ENCODE data around the gene HDAC7. TPM values are rescaled to one million over a fixed set of nuclear protein-coding genes. Genes with fewer than 3 reads are reported as not detected.

HDAC7 gene
- total RNA-seq, 1 donor, result 92.1 TPM

- no peak for DNase-seq (ENCODE audit: low read depth in 2 of 3, low spot score in 2 of 3)
Observed at GRCh38 chr12:47752121-47752520, 67.6 kb downstream of the HDAC7 start.

- DNase-seq (ENCODE audit: low read depth in 2 of 3, low spot score in 2 of 3), result no peak
Observed at GRCh38 chr12:47751561-47751960, 68.1 kb downstream of the HDAC7 start.

- no peak for DNase-seq (ENCODE audit: low read depth in 2 of 3, low spot score in 2 of 3)
Observed at GRCh38 chr12:47750916-47751470, 68.7 kb downstream of the HDAC7 start.

- no peak for DNase-seq (ENCODE audit: low read depth in 2 of 3, low spot score in 2 of 3)
Observed at GRCh38 chr12:47750229-47750798, 69.4 kb downstream of the HDAC7 start.

GRCh38 chr12:47748899-47749298 is 70.8 kb downstream of the HDAC7 start:
- no peak for DNase-seq (ENCODE audit: low read depth in 2 of 3, low spot score in 2 of 3)

GRCh38 chr12:47748507-47748828 is 71.2 kb downstream of the HDAC7 start:
- DNase-seq (ENCODE audit: low read depth in 2 of 3, low spot score in 2 of 3), result no peak

GRCh38 chr12:47747596-47748506 is 71.9 kb downstream of the HDAC7 start:
- no peak for DNase-seq (ENCODE audit: low read depth in 2 of 3, low spot score in 2 of 3)

GRCh38 chr12:47747126-47747525 is 72.6 kb downstream of the HDAC7 start:
- peak in 1 of 3 donors; percentile 8 for DNase-seq (ENCODE audit: low read depth in 2 of 3, low spot score in 2 of 3)

GRCh38 chr12:47746523-47746922 is 73.2 kb downstream of the HDAC7 start:
- no peak for DNase-seq (ENCODE audit: low read depth in 2 of 3, low spot score in 2 of 3)

- no peak for DNase-seq (ENCODE audit: low read depth in 2 of 3, low spot score in 2 of 3)
Observed at GRCh38 chr12:47746073-47746472, 73.6 kb downstream of the HDAC7 start.

GRCh38 chr12:47745485-47746041 is 74.1 kb downstream of the HDAC7 start:
- no peak for DNase-seq (ENCODE audit: low read depth in 2 of 3, low spot score in 2 of 3)

GRCh38 chr12:47744778-47745436 is 74.8 kb downstream of the HDAC7 start:
- DNase-seq (ENCODE audit: low read depth in 2 of 3, low spot score in 2 of 3), result no peak

- peak in 2 of 3 donors; percentile 28 to 30 for DNase-seq (ENCODE audit: low read depth in 2 of 3, low spot score in 2 of 3)
Observed at GRCh38 chr12:47744005-47744651, 75.6 kb downstream of the HDAC7 start.

GRCh38 chr12:47743311-47743860 is 76.3 kb downstream of the HDAC7 start:
- DNase-seq (ENCODE audit: low read depth in 2 of 3, low spot score in 2 of 3), result no peak

GRCh38 chr12:47742253-47742825 is 77.4 kb downstream of the HDAC7 start:
- peak; percentile 40 to 51 (median 46) for DNase-seq (ENCODE audit: low read depth in 2 of 3, low spot score in 2 of 3)

- peak; percentile 31 to 96 (median 91) for DNase-seq (ENCODE audit: low read depth in 2 of 3, low spot score in 2 of 3)
Observed at GRCh38 chr12:47741340-47741703, 78.4 kb downstream of the HDAC7 start.

- no peak for DNase-seq (ENCODE audit: low read depth in 2 of 3, low spot score in 2 of 3)
Observed at GRCh38 chr12:47740606-47741339, 78.9 kb downstream of the HDAC7 start.

- no peak for DNase-seq (ENCODE audit: low read depth in 2 of 3, low spot score in 2 of 3)
Observed at GRCh38 chr12:47739979-47740378, 79.7 kb downstream of the HDAC7 start.

- no peak for DNase-seq (ENCODE audit: low read depth in 2 of 3, low spot score in 2 of 3)
Observed at GRCh38 chr12:47739297-47739696, 80.4 kb downstream of the HDAC7 start.

All from hematopoietic multipotent progenitor cell (in vitro differentiated cells).